ENCODE measurements around the gene NT5M.

The NT5M gene

DNA sequence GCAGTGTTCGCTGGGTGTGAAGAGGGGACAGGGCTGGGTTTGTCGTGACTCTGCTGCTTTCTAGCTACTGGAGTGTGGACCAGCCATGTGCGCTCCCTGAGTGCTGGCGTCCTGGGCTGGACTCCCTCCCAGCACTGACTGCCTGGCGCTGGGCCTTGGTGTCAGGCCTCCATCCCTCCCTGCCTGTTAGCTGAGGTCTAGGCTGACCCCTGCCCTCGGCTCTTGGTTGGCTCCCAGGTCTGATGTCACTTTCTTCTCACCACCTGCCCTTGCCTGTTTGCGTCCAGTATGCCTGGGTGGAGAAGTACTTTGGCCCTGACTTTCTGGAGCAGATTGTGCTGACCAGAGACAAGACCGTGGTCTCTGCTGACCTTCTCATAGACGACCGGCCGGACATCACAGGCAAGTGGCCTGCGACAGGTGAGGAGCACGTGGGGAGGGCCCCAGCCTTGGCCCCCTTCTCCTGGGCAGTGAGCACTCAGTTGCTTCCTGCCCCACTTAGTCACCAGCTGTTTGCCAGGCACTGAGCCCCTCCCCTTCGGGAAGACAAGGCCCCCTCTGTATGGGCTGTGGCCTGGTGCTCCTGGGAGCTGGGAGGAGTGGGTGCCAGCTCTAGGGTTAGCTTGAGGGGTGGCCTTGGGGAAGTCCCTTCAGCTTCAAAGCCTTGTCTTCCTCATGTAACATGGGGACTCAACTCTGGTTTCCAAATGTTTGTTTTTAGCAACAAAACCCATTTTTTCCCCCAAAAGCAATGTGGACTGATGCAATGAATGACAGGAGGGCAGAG is 41.5 kb downstream of the NT5M start:
- WGBS: 92% methylated on average over 14 of the region's 14 CpGs
- H3K4me3 ChIP-seq (ENCODE audit: low read length): no peak overlapping the region
- no peak overlapping the region for H3K9ac ChIP-seq (ENCODE audit: low read depth, low read length)
- H3K4me1 ChIP-seq (ENCODE audit: insufficient read depth, low read length): no peaks in the 10 kb centered on the region
- no peaks in the 10 kb centered on the region for H3K9me3 ChIP-seq (ENCODE audit: insufficient read depth, low read depth, low read length)
- no peaks in the 10 kb centered on the region for H3K27me3 ChIP-seq (ENCODE audit: insufficient read depth, low read length)
- no peak overlapping the region for H3K27ac ChIP-seq (ENCODE audit: low read depth, low read length)
- no peaks in the 10 kb centered on the region for H3K36me3 ChIP-seq (ENCODE audit: insufficient read depth, low read length)

DNA sequence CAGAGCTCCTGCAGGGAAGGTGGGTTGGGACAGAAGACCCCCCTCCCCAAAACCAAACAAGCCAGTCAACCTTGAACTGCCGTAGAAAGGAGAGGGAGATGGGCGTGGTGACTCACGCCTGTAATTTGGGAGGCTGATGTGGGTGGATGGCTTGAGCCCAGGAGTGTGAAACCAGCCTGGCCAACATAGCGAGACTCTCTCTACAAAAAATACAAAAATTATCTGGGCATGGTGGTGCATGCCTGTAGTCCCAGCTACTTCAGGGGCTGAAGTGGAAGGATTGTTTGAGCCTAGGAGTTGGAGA is 42.1 kb downstream of the NT5M start:
- Histone ChIP-seq H3K9me3 (ENCODE audit: insufficient read depth, low read depth, low read length) (no peaks in the 10 kb centered on the region), H3K27me3 (ENCODE audit: insufficient read depth, low read length) (no peaks in the 10 kb centered on the region), H3K9ac (ENCODE audit: low read depth, low read length) (no peak overlapping the region), H3K27ac (ENCODE audit: low read depth, low read length) (no peak overlapping the region), H3K36me3 (ENCODE audit: insufficient read depth, low read length) (no peaks in the 10 kb centered on the region), H3K4me3 (ENCODE audit: low read length) (no peak overlapping the region), H3K4me1 (ENCODE audit: insufficient read depth, low read length) (0 out of 2 replicates have a peak, but pooled peaks cover under 1% of the 10 kb centered on the region)
- 100% methylated on average over 3 of the region's 4 CpGs for WGBS

DNA sequence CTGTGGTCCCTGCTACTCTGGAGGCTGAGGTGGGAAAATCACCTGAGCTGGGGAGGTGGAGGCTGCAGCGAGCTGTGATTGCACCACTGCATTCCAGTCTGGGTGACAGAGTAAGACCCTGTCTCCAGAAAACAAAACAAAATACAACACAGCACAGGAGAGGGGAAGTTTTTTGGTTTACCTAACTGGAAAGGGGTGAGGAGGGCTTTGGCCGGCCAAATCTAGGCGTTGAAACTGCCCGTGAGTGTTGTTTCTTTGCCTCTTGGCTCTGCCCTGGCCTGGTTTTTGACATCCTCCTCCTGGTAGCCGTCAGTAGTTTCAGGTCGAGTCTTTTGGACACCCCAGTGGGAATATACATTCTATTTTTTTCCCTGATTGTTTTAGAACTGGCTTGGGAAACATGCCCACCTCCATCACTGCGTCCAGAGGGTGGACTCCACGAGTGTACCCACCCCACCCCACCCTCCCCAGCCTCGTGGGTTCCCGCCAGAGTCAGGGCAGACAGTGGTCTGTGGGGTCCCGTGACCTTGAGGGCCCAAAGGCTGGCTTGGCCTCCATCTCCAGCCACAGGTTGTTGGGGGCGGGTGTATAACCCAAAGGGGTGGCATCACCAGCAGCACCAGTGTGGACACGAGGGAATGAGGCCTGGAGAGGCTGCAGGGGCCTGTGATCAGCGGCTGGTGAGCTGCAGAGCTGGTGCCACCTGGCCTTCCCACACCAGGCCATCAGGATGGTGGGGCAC is 42.7 kb downstream of the NT5M start:
- H3K36me3 ChIP-seq (ENCODE audit: insufficient read depth, low read length): no peaks in the 10 kb centered on the region
- peaks cover 7% of the 10 kb centered on the region; the same call in 1 of the 2 replicates for H3K4me1 ChIP-seq (ENCODE audit: insufficient read depth, low read length)
- H3K4me3 ChIP-seq (ENCODE audit: low read length): no peak overlapping the region
- no peaks in the 10 kb centered on the region for H3K27me3 ChIP-seq (ENCODE audit: insufficient read depth, low read length)
- no peak overlapping the region; the same call in 1 of the 2 replicates for H3K9ac ChIP-seq (ENCODE audit: low read depth, low read length)
- 90% methylated on average over 14 of the region's 14 CpGs for WGBS
- H3K27ac ChIP-seq (ENCODE audit: low read depth, low read length): no peak overlapping the region
- no peaks in the 10 kb centered on the region for H3K9me3 ChIP-seq (ENCODE audit: insufficient read depth, low read depth, low read length)

DNA sequence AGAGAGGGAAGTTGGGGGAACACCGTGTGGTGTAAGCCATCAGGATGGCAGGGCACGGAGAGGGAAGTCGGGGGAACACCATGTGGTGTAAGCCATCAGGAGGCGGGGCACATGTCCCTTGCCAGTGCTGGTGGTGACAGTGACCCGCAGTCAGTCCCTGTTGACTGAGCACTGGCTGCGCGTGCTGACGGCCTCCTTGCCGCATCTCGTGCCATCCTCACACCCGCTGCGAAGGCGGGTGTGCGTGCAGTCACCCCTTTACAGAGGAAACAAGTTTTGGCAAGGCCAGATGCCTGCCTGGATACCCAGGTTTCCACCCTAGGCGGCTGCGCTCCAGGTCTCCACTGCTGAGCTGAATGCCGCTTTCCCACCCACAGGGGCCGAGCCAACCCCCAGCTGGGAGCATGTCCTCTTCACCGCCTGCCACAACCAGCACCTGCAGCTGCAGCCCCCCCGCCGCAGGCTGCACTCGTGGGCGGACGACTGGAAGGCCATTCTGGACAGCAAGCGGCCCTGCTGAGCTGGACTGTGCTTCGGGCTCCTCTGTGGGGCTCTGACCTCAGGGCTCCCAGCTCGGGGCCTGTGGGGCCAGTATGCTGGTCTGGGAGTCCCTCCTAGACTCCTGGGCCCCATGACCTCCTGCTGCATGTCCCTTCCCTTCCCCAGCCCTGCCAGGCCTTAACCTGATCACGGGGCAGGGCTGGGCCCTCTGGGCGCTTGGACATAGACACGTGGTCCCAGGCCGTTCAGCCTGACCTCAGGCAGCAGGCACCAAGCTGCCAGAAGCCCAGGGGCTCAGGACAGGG is 43.5 kb downstream of the NT5M start:
- Histone ChIP-seq H3K9ac (ENCODE audit: low read depth, low read length) (no peak overlapping the region; the same call in 1 of the 2 replicates), H3K27me3 (ENCODE audit: insufficient read depth, low read length) (no peaks in the 10 kb centered on the region)
- WGBS: 91% methylated on average over 31 of the region's 31 CpGs

DNA sequence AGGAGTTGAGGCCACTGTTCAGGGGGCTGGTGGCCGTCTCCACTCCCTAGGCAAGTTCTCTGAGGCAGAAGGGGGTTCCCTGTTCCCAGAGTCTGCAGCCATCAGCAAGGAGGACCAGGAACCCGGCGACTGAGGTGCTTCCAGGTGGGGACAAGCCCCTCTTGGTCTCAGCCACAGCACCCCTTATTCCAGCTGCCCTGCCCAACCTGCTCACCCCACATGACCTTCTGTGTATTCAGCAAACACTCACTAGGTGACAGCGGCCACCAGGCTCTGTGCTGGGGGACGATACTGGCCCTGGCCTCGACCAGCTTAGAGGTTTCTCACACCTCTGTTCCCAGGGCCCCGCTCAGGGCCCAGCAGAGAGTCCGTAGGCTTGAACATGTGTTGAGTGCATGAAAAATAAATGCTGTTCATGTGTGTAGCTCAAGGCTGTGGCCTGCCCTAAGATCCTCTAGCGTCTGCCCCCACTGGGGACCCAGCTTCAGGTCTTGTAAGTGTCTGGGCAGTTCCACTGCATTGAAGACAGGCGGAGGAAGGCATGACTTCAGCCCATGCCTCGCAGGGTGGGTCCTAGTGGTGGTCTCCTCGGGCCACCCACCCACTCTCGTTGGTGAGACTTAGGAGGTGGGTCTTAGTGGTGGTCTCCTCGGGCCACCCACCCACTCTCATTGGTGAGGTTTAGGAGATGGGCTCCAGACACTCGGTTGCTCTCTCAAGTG is 44.2 kb downstream of the NT5M start:
- Histone ChIP-seq H3K9me3 (ENCODE audit: insufficient read depth, low read depth, low read length) (no peaks in the 10 kb centered on the region), H3K27ac (ENCODE audit: low read depth, low read length) (no peak overlapping the region), H3K9ac (ENCODE audit: low read depth, low read length) (no peak overlapping the region), H3K4me1 (ENCODE audit: insufficient read depth, low read length) (peaks cover 10% of the 10 kb centered on the region; the same call in 1 of the 2 replicates), H3K36me3 (ENCODE audit: insufficient read depth, low read length) (no peaks in the 10 kb centered on the region), H3K4me3 (ENCODE audit: low read length) (no peak overlapping the region), H3K27me3 (ENCODE audit: insufficient read depth, low read length) (no peaks in the 10 kb centered on the region)
- WGBS: 92% methylated on average over 15 of the region's 15 CpGs

More for the DNA sequence above, 43.5 kb downstream of the NT5M start:
- Histone ChIP-seq H3K4me1 (ENCODE audit: insufficient read depth, low read length) (peaks cover 10% of the 10 kb centered on the region; the same call in 1 of the 2 replicates), H3K36me3 (ENCODE audit: insufficient read depth, low read length) (no peaks in the 10 kb centered on the region), H3K27ac (ENCODE audit: low read depth, low read length) (no peak overlapping the region), H3K4me3 (ENCODE audit: low read length) (no peak overlapping the region), H3K9me3 (ENCODE audit: insufficient read depth, low read depth, low read length) (no peaks in the 10 kb centered on the region)

DNA sequence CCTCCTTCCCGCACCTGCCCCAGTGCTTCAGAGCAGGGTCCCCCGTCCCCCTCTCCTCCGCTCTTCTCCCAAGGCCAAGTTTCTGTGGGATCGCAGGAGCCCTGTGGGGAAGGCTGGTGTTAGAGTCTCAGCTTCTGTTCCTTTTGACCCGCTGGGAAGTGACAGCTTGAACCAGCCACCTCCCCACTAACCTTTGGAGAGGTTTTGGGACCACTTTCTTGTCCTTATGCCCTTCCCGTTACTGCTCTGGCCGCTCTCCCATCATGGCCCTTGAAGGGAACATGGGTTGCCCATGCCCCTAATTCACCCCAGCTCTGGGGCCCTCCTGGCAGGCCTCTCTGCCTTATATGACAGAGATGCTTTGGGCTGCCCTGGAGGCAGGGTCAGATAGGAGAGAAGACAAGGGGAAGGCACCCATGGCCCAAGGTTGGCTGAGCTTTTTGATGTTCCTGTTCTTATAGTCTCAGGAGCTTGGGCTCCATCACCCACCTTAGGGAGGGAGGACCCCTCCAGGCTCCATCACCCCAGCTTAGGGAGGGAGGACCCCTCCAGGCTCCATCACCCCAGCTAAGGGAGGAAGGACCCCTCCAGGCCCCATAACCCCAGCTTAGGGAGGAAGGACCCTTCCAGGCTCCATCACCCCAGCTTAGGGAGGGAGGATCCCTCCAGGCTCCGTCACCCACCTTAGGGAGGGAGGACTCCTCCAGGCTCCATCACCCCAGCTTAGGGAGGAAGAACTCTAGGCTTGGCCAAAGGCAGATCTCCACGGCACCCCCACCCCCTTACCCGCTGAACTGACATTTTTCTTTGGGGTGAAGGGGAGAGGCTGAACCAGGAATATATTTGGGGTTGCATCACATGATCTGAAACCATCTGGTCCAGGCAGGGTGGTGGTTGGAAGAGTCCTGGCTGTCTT is 45.0 kb downstream of the NT5M start:
- Histone ChIP-seq H3K27ac (ENCODE audit: low read depth, low read length) (no peak overlapping the region), H3K4me3 (ENCODE audit: low read length) (no peak overlapping the region), H3K4me1 (ENCODE audit: insufficient read depth, low read length) (peaks cover 10% of the 10 kb centered on the region; the same call in 1 of the 2 replicates), H3K9ac (ENCODE audit: low read depth, low read length) (no peak overlapping the region), H3K36me3 (ENCODE audit: insufficient read depth, low read length) (no peaks in the 10 kb centered on the region), H3K9me3 (ENCODE audit: insufficient read depth, low read depth, low read length) (no peaks in the 10 kb centered on the region), H3K27me3 (ENCODE audit: insufficient read depth, low read length) (no peaks in the 10 kb centered on the region)
- WGBS: 95% methylated on average over 9 of the region's 10 CpGs

DNA sequence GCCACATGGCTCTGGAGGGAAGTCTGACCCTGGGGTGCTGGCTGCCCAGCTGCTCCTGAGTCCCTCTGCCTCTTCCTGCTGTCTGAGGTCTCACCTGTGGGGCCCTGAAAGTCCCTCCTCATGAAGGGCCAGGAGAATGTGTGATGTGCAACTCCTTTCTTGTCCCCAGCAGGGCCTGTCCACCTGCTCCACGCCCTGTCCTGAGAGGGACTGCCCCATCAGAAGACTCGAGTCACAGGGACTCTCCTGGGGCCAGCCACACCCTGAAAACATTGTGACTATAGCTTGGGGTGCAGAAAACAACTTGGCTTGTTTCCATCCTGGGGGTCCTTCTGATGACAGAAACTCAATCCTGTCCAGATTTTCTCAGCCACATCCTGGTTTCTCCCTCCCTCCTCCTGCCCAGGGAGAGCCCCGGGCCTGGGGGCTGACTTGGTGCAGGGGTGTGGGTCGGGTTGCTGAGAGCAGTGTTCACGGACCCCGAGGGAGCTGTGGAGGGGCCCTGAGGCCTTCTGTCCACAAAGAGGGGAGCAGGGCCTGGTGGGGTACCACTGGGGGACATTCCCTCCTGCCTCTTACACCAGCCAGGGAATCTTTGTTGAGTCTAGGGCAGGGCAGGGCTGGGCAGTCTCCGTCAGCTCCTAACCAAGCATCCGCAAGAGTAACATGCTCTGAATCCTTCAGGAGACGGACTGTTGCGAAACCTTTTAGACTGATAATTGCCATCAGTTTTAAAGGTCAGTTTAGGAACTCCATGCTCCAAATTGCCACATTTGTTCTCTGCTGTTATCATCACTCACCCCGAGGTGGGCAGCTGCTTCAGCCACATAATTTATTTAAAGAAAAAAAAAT is 45.9 kb downstream of the NT5M start:
- no peaks in the 10 kb centered on the region for H3K9me3 ChIP-seq (ENCODE audit: insufficient read depth, low read depth, low read length)
- WGBS: 84% methylated on average over 11 of the region's 11 CpGs
- H3K9ac ChIP-seq (ENCODE audit: low read depth, low read length): no peak overlapping the region
- H3K4me3 ChIP-seq (ENCODE audit: low read length): no peak overlapping the region
- H3K27ac ChIP-seq (ENCODE audit: low read depth, low read length): no peak overlapping the region
- H3K36me3 ChIP-seq (ENCODE audit: insufficient read depth, low read length): no peaks in the 10 kb centered on the region
- peaks cover 10% of the 10 kb centered on the region; the same call in 1 of the 2 replicates for H3K4me1 ChIP-seq (ENCODE audit: insufficient read depth, low read length)
- H3K27me3 ChIP-seq (ENCODE audit: insufficient read depth, low read length): no peaks in the 10 kb centered on the region

DNA sequence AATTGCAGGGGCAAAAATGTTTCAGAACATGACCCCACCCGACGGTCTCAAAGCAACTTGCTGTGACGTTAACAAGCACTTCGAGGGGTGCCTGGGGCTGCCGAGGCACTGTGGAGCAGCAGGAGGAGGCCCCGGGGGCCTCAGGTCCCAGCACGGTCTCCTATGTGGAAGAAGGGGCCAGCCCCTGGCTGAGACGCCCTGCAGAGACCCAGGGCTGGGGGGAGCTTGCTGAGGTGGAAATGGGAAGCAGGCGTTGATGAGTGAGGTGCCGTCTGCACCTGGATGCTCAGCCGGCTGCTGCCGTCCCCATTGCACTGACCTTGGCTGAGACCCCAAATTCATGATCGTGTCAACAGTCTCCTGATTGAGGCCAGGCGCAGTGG is 46.5 kb downstream of the NT5M start:
- WGBS: 88% methylated on average over 14 of the region's 14 CpGs
- Histone ChIP-seq H3K9me3 (ENCODE audit: insufficient read depth, low read depth, low read length) (no peaks in the 10 kb centered on the region), H3K4me1 (ENCODE audit: insufficient read depth, low read length) (peaks cover 10% of the 10 kb centered on the region; the same call in 1 of the 2 replicates), H3K27me3 (ENCODE audit: insufficient read depth, low read length) (no peaks in the 10 kb centered on the region), H3K27ac (ENCODE audit: low read depth, low read length) (no peak overlapping the region), H3K36me3 (ENCODE audit: insufficient read depth, low read length) (no peaks in the 10 kb centered on the region), H3K4me3 (ENCODE audit: low read length) (no peak overlapping the region), H3K9ac (ENCODE audit: low read depth, low read length) (no peak overlapping the region)

DNA sequence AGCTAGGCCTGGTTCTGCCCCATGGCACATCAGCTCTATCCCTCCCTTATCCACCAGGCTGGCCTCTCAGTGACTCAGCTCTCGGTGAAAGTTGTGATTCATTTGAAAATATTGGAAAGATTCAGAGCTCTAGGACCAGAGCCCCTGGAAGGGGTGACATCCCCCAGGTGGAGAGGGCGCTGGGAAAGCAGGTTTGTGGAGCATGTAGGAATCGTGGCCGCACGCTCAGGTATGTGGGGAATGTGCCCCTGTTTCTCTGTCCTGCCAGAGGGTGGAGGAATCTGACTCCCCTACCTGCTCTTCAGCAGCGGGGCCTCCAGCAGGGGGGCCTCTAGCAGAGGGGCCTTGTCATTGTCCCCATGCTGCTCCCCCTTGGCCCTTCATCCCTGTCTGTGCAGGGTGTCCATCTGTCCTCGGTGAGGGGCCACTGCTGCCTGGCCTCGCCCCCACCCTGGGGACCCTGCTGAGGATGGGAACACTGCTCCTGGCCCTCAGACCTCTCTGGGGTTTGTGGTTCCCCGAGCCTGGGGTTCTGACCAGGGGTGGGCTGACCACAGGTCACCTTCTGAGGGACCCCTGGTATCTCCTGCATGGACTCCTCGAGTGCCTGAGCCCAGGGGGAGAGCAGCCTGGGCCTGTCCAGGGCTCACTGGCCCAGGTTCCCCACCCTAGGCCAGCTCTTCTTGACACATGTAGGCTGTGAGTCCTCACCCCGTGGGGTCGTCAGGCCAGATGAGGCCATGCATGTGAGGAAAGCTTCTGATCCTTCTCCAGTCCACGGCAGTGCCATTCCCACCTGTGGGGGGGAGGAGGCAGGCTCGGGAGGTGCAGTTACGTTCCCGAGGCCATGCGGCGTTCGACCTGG is 47.5 kb downstream of the NT5M start:
- H3K9ac ChIP-seq (ENCODE audit: low read depth, low read length): peak overlapping the region; percentile 36; the same call in 1 of the 2 replicates
- H3K36me3 ChIP-seq (ENCODE audit: insufficient read depth, low read length): no peaks in the 10 kb centered on the region
- H3K4me1 ChIP-seq (ENCODE audit: insufficient read depth, low read length): peaks cover 10% of the 10 kb centered on the region; the same call in 1 of the 2 replicates
- H3K27me3 ChIP-seq (ENCODE audit: insufficient read depth, low read length): no peaks in the 10 kb centered on the region
- H3K27ac ChIP-seq (ENCODE audit: low read depth, low read length): no peak overlapping the region
- WGBS: 87% methylated on average over 19 of the region's 19 CpGs
- H3K4me3 ChIP-seq (ENCODE audit: low read length): no peak overlapping the region
- no peaks in the 10 kb centered on the region for H3K9me3 ChIP-seq (ENCODE audit: insufficient read depth, low read depth, low read length)
